Measurements from ENCODE around the gene PITRM1.
"Not testable (repeated sequence)": the region's sequence is repeated elsewhere in the genome, so short reads cannot be mapped to it uniquely, and the experiment has no call there.

DNA sequence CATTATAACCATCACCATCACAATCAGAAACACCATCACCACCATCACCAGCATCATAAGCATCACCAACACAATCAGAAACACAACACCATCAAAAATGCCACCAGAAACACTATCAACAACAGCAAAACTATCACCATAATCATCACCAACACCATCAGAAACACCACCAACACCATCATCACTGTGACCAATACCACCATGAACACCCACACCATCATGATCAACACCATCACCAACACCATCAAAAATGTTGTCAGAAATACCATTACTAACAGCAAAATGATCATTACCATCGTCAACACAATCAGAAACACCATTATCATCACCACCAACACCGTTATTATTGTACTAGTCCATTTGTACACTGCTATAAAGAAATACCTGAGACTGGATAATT is 49.0 kb upstream of the PITRM1 start:
- TF ChIP-seq, protein P1, sequence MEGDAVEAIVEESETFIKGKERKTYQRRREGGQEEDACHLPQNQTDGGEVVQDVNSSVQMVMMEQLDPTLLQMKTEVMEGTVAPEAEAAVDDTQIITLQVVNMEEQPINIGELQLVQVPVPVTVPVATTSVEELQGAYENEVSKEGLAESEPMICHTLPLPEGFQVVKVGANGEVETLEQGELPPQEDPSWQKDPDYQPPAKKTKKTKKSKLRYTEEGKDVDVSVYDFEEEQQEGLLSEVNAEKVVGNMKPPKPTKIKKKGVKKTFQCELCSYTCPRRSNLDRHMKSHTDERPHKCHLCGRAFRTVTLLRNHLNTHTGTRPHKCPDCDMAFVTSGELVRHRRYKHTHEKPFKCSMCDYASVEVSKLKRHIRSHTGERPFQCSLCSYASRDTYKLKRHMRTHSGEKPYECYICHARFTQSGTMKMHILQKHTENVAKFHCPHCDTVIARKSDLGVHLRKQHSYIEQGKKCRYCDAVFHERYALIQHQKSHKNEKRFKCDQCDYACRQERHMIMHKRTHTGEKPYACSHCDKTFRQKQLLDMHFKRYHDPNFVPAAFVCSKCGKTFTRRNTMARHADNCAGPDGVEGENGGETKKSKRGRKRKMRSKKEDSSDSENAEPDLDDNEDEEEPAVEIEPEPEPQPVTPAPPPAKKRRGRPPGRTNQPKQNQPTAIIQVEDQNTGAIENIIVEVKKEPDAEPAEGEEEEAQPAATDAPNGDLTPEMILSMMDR (IDR thresholded peaks at IDR 0.05): not testable (repeated sequence)
- TF ChIP-seq TEAD4 (IDR thresholded peaks at IDR 0.05; ENCODE audit: borderline replicate concordance, insufficient read depth): not testable (repeated sequence)
